WTC11 (cell line): Measurements from ENCODE around the gene ACSS3. TPM values are rescaled to one million over a fixed set of nuclear protein-coding genes. Genes with fewer than 3 reads are reported as not detected.

ENCODE experiments used
- ATAC-seq: fragments of 200-7000 bp; cut with Tn5 transposase; 2 replicates; pipeline ENCODE4 v1.10.0; 2021; ENCODE audit warnings: mild to moderate bottlenecking, moderate library complexity
- CTCF ChIA-PET: fragments of 300-600 bp; sonication (Branson Sonifier 250); formaldehyde crosslinking; loops from one replicate; lab custom pipeline; 2021; ENCODE audit warnings: antibody characterized with exemption; lab: Charles Lee
- POLR2A ChIA-PET: fragments of 350-600 bp; sonication (Branson Sonifier 250); formaldehyde crosslinking; loops from one replicate; lab custom pipeline; 2021; ENCODE audit warnings: antibody characterized with exemption; lab: Charles Lee
- DNase-seq: peaks from one replicate; pipeline ENCODE4 v3.0.0; 2021; ENCODE audit warnings: low spot score
- H3K27ac Mint-ChIP-seq: 2 replicates; pipeline ENCODE4 v1.8.0; 2021; ENCODE audit warnings: mixed read lengths
- H3K27me3 Mint-ChIP-seq: 2 replicates; pipeline ENCODE4 v1.8.0; 2021; ENCODE audit warnings: low read depth, mild to moderate bottlenecking, moderate library complexity, mixed read lengths
- H3K36me3 Mint-ChIP-seq: 2 replicates; pipeline ENCODE4 v1.8.0; 2021; ENCODE audit warnings: mixed read lengths
- H3K4me1 Mint-ChIP-seq: 2 replicates; pipeline ENCODE4 v1.8.0; 2022; ENCODE audit warnings: mixed read lengths
- H3K4me3 Mint-ChIP-seq: 2 replicates; pipeline ENCODE4 v1.8.0; 2021; ENCODE audit warnings: mild to moderate bottlenecking, moderate library complexity, mixed read lengths
- H3K9me3 Mint-ChIP-seq: 2 replicates; pipeline ENCODE4 v1.8.0; 2021; ENCODE audit warnings: mixed read lengths
- AFF4 ChIP-seq: sonication (generic); formaldehyde crosslinking; IDR thresholded peaks from 2 replicates; pipeline ENCODE4 v1.8.1; 2023; ENCODE audit warnings: mild to moderate bottlenecking, missing genetic modification reagents, borderline replicate concordance
- AR ChIP-seq: fragments of 250-450 bp; sonication (Bioruptor Pico); IDR thresholded peaks from 2 replicates; pipeline ENCODE4 v1.9.0; 2021; ENCODE audit warnings: mild to moderate bottlenecking
- CDX4 ChIP-seq: fragments of 250-450 bp; sonication (Bioruptor Pico); IDR thresholded peaks from 2 replicates; pipeline ENCODE4 v1.9.0; 2021; ENCODE audit warnings: moderate library complexity, mild to moderate bottlenecking, inconsistent platforms, borderline replicate concordance
- EMX1 ChIP-seq: fragments of 250-450 bp; sonication (Bioruptor Pico); IDR thresholded peaks from 2 replicates; pipeline ENCODE4 v1.8.0; 2021; ENCODE audit warnings: mild to moderate bottlenecking
- FOXK1 ChIP-seq: sonication (generic); formaldehyde crosslinking; IDR thresholded peaks from 2 replicates; pipeline ENCODE4 v1.8.0; 2022; ENCODE audit warnings: mild to moderate bottlenecking, moderate library complexity, missing genetic modification reagents
- FOXP1 ChIP-seq: sonication (generic); formaldehyde crosslinking; IDR thresholded peaks from 2 replicates; pipeline ENCODE4 v1.8.0; 2022; ENCODE audit warnings: missing genetic modification reagents, mild to moderate bottlenecking, moderate library complexity, borderline replicate concordance
- FOXP4 ChIP-seq: sonication (generic); formaldehyde crosslinking; IDR thresholded peaks from 2 replicates; pipeline ENCODE4 v1.8.0; 2022; ENCODE audit warnings: mild to moderate bottlenecking, missing genetic modification reagents
- IRF1 ChIP-seq: sonication (generic); formaldehyde crosslinking; IDR thresholded peaks from 2 replicates; pipeline ENCODE4 v1.8.0; 2023; ENCODE audit warnings: missing genetic modification reagents
- RORB ChIP-seq: fragments of 250-450 bp; sonication (Bioruptor Pico); IDR thresholded peaks from 2 replicates; pipeline ENCODE4 v1.9.0; 2021; ENCODE audit warnings: mild to moderate bottlenecking
- SP1 ChIP-seq: sonication (generic); formaldehyde crosslinking; conservative IDR thresholded peaks from 2 replicates; pipeline ENCODE4 v1.8.1; 2022; ENCODE audit warnings: missing genetic modification reagents
- STAT6 ChIP-seq: sonication (generic); formaldehyde crosslinking; conservative IDR thresholded peaks from 2 replicates; pipeline ENCODE4 v1.8.1; 2023; ENCODE audit warnings: mild to moderate bottlenecking, low read depth, missing genetic modification reagents, moderate library complexity
- TP53 ChIP-seq: sonication (generic); formaldehyde crosslinking; IDR thresholded peaks from 2 replicates; pipeline ENCODE4 v1.8.1; 2023; ENCODE audit warnings: mild to moderate bottlenecking, missing genetic modification reagents
- ZMAT4 ChIP-seq: fragments of 250-450 bp; sonication (Bioruptor Pico); IDR thresholded peaks from 2 replicates; pipeline ENCODE4 v1.9.0; 2021; ENCODE audit warnings: mild to moderate bottlenecking
- ZNF416 ChIP-seq: fragments of 250-450 bp; sonication (Bioruptor Pico); IDR thresholded peaks from 2 replicates; pipeline ENCODE4 v1.9.0; 2021; ENCODE audit warnings: mild to moderate bottlenecking, inconsistent platforms
- total RNA-seq: library from RNA; stranded (reverse); gene quantifications from 3 replicates; pipeline ENCODE4 v1.2.3, GENCODE V29; 2021

Gene ACSS3
- total RNA-seq, 1 experiment from 2014 or later: 18.6 TPM

GRCh38 chr12:81162391-81163136, 84.7 kb downstream of the ACSS3 start:
- no peak overlapping the region for H3K4me3 Mint-ChIP-seq
- no peaks in the 10 kb centered on the region for H3K36me3 Mint-ChIP-seq
- ChIA-PET POLR2A (no interaction called here), CTCF (no interaction called here)
- no peaks in the 10 kb centered on the region for H3K9me3 Mint-ChIP-seq
- peak; percentile 43 for ATAC-seq
- H3K27ac Mint-ChIP-seq: no peak overlapping the region
- H3K27me3 Mint-ChIP-seq: no peaks in the 10 kb centered on the region
- DNase-seq: no peak
- TF ChIP-seq FOXK1 (CRISPR knock-in tag) (no peak), AFF4 (CRISPR knock-in tag) (no peak), TP53 (CRISPR knock-in tag) (no peak), RORB (CRISPR knock-in tag) (no peak), SP1 (CRISPR knock-in tag) (no peak), EMX1 (no peak), IRF1 (CRISPR knock-in tag) (no peak), CDX4 (CRISPR knock-in tag) (no peak), FOXP4 (no peak), STAT6 (no peak)
- H3K4me1 Mint-ChIP-seq: peaks cover 7% of the 10 kb centered on the region

GRCh38 chr12:81164827-81165226, 86.9 kb downstream of the ACSS3 start:
- H3K4me1 Mint-ChIP-seq: peaks cover 11% of the 10 kb centered on the region
- DNase-seq: no peak
- no peak overlapping the region for H3K4me3 Mint-ChIP-seq
- no peak for ATAC-seq
- TF ChIP-seq SP1 (CRISPR knock-in tag): no peak
- no peak for TF ChIP-seq ZNF416 (CRISPR knock-in tag)
- no peak for TF ChIP-seq TP53 (CRISPR knock-in tag)
- no peak for TF ChIP-seq ZMAT4
- no peak for TF ChIP-seq FOXP1 (CRISPR knock-in tag)
- TF ChIP-seq EMX1: no peak
- TF ChIP-seq AR: no peak
- TF ChIP-seq, all 79 proteins: peak for 0
- no peaks in the 10 kb centered on the region for H3K27me3 Mint-ChIP-seq
- ChIA-PET POLR2A (no interaction called here), CTCF (no interaction called here)
- no peaks in the 10 kb centered on the region for H3K9me3 Mint-ChIP-seq
- no peaks in the 10 kb centered on the region for H3K36me3 Mint-ChIP-seq
- no peak overlapping the region for H3K27ac Mint-ChIP-seq
